ENCODE results near the gene RASGRF2.

- no peak for TF ChIP-seq CTCF (IDR thresholded peaks at IDR 0.05)
- no peak for TF ChIP-seq ZFX (IDR thresholded peaks at IDR 0.05; ENCODE audit: borderline replicate concordance)
These were observed 207.4 kb downstream of the RASGRF2 start for GRCh38 chr5:81167544-81167943.
